GM19240 (cell line): ENCODE results near the gene BLM.
"Not testable (repeated sequence)": the region's sequence is repeated elsewhere in the genome, so short reads cannot be mapped to it uniquely, and the experiment has no call there.

Experiments
- DNase-seq: peaks from one replicate; pipeline ENCODE4 v3.0.0; 2011; ENCODE audit warnings: low spot score; ENCODE audit not compliant: insufficient read length

BLM gene

GRCh38 chr15:90819390-90819789 lies 102.2 kb downstream of the BLM start:
- DNase-seq: no peak

DNA sequence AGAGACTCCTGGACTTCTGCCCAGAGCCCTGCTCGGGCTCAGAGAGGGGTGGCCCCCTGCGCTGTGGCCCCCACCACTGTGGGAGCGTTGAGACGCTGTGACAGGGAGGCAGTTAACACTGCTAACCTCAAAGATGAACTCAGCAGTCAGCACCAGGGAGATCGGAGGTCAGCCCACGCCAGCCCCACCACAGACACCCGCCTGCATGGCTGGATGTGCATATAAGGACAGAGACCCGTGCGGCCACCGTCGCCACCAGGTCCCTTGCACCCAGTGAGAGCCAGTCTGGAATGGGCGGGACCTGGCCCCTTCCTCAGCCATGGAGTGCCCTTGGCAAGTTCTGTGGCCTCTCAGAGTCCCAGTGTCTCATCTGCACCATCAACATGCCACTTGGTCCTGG lies 102.7 kb downstream of the BLM start:
- DNase-seq: no peak

- DNase-seq: no peak
Observed at GRCh38 chr15:90820481-90820880, 103.3 kb downstream of the BLM start.

GRCh38 chr15:90822204-90822955 lies 105.2 kb downstream of the BLM start:
- no peak for DNase-seq

GRCh38 chr15:90823455-90823974 lies 106.4 kb downstream of the BLM start:
- no peak for DNase-seq

- not testable (repeated sequence) for DNase-seq
Observed at GRCh38 chr15:90825115-90825899, 108.2 kb downstream of the BLM start.

DNA sequence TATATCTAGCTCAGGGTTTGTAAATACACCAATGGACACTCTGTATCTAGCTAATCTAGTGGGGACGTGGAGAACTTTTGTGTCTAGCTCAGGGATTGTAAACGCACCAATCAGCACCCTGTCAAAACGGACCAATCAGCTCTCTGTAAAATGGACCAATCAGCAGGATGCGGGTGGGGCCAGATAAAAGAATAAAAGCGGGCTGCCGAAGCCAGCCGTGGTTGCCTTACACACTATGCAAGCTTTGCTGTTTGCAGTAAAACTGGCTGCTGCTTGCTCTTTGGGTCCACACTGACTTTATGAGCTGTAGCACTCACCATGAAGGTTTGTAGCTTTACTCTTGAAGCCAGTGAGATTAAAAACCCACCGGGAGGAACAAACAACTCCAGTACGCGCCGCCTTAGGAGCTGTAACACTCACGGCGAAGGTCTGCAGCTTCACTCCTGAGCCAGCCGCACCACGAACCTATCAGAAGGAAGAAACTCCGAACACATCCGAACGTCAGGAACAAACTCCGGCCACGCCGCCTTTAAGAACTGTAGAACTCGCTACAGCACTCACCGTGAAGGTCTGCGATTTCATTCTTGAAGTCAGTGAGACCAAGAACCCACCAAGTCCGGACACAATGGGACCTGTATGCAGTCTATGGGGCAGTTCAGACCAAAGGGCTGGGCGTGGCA lies 109.2 kb downstream of the BLM start:
- not testable (repeated sequence) for DNase-seq

DNA sequence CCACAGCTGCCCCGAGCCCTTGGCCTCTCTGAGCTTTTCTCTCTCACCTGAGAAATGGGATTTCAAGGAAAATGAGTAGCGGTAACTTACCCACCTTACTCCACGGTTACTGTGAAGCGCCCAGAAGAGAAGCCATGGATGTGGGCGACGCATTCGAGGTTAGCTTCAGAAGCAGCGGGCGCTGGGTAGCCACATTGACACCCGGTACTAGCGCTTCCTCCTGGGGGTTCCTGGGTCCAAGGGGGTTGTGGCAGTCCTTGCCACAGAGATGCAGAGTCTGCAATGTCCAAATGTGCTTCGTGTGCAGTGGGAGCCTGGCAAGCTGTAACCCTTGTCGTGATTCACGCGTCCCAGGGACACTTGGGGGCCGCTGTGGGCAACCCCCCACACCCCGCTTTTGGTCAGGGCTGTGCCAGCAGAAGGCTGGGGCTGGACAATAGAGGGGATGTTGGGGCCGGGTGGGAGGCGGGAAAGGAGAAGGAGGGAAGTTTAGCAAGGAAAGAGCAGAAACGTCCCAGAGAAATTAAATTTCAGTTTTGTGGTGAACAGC lies 109.8 kb downstream of the BLM start:
- DNase-seq: no peak

DNA sequence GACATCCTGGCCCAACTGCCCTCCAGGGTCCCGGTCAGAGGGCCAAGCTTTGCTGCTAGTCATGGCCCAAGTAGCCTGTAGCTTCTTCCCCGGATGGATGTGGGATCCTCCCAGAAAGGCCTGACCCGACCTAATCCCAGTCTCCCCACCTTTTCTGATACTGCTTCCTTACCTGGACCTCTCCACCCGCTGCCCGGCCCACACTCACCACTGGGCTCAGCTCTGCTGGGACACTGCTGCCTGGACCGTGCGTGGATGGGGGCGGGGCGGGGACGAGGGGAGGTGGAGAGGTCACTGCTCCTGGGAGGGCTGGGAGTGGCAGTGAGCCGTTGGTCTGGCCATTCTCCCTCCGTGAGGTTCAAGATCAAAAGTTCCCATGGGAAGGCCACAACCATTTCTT lies 111.0 kb downstream of the BLM start:
- DNase-seq: no peak

GRCh38 chr15:90829126-90829525 lies 112.0 kb downstream of the BLM start:
- no peak for DNase-seq

DNA sequence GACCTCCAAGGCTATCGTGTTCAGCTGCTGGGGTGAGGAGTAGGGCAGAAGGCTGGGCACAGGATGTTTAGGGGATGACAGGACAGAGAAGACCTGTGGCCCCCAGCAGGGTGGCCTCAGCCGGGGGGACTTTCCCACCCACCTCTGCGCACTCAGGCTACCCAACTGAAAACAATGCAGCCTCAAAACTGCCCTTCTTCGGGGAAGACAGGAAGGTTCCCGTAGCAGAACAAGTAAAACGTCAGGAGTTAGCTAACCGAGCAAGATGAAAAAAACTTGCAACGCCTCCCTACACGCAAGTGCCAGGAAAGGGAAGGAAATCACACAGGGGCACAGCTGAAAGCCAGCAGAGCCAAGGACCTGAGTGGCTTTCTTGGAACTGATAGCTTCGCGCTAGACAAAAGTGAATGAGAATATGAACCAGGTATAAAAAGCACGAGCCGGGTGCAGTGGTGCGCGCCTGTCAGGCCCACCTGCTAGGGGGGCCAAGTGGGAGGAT lies 112.8 kb downstream of the BLM start:
- no peak for DNase-seq

DNA sequence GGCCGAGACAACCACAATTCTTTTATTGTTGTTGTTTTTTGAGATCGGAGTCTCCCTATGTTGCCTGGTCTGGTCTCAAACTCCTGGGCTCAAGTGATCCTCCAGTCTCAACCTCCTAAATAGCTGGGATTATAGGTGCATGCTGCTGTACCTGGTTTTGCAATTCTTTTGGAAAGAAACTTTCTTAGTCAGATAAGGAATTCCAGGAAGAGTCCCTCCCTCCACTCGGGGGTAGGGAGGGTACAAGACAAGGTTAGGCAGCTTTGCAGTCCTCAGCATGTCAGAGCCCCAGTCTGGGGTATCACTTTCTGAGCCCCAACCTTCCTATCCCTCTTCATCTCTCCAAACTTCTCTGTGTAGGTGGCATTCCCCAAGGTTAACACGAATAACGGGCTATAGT lies 117.5 kb downstream of the BLM start:
- no peak for DNase-seq

GRCh38 chr15:90836296-90836871 lies 119.2 kb downstream of the BLM start:
- DNase-seq: no peak

DNA sequence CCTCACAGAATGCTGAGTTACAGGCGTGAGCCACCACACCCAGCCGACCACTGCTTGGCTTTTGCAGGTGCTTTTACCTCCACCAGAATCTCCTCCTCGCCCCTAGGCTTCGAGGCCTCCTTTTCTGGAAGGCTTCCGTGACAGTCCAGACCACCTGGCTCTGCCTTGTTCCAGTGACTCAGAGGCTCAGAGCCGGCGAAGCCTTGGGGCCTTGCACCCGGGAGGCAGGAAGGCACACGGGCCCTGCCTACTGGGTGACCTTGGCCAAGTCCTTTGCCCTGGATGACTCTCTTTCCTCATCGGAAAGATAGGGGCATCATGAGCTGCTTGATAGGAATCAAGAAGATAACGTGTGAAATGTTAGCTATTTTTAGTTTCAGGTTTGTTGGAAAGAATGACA lies 119.9 kb downstream of the BLM start:
- no peak for DNase-seq

- DNase-seq: no peak
Observed at GRCh38 chr15:90838139-90838538, 121.0 kb downstream of the BLM start.

DNA sequence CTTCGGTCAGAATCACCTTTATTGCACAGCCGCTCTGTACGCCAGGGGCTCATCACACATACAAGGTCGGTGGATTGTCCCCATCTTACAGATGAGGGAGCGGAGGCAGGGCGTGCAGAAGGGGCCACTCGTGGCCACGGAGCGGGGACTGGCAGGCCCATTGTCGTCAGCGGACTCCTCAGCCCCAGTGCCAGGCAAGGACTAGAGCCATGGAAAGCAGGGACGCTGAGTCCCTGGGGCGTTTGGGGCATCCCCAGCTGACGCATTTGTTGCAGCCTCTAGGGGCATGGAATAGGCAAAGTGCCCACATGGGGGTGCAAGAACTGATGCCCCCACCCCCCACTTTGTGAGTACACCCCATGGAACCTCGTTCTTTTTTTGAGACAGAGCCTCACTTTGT lies 121.4 kb downstream of the BLM start:
- no peak for DNase-seq

DNA sequence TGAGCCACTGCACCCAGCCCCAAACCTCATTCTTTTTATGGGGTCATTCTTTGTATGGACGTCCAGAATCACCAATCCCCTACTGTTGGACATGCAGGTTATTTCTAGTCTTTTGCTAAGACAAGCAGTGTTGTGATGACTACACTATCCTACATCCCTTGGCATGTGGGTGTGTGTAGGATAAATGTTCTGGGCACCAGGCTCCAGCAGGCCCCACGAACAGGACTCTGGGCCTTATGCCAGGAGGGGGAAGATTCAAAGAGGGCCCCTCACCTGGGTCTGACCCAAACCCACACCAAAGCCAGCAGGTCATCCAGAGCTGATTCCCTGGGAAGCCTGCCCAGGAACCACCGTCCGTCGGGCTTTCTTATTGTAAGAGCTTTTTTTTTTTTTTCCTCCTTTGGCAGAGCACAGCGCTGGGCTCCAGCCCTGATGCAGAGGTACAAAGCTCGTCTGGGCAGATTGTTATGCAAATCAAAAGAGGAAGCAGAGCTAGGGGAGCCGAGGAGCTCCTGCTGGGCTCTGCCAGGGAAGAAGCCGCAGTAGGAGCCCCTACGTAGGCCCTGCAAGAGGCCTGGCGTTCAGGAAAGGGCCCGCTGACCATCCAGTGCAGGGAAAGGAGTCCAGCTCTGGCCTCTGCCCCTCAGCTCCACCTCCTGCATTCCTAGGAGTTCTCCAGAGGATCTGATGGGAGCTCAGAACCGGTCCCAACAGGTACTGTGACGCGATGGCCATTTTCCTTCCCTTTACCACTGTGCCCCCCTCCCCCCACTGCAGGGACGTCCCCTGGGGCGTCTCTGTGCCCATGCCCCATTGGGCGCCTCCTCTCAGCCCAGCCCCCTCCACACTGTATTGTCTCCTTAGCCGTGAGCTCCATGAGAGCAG lies 122.3 kb downstream of the BLM start:
- DNase-seq: peak; percentile 62

- DNase-seq: no peak
Observed at GRCh38 chr15:90840157-90840855, 123.2 kb downstream of the BLM start.

DNA sequence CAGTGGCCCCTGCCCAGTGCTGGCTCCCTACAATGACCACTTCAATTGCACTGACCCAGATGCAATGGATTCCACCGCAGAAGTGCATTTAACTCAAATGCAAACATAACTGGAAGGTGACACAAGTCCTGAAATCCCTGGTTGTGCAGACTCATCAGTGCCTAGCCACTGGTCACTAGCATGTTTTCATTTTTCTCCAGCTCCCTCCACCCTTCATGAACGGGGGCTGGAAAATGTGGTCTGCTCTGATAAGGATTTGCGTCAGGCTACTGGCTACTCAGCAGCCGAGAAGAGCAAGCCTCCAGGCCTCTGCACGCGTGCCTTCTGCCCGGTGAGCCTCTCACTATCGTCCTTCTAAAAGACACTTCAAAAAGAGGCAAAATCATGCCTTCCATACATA lies 123.8 kb downstream of the BLM start:
- DNase-seq: no peak

GRCh38 chr15:90844696-90845095 lies 127.5 kb downstream of the BLM start:
- no peak for DNase-seq
